NCI-H146 treated with DMSO at 0.1 percent for 48 hours (cell line): ENCODE data around the gene RAMP3.

Source experiments
- DNase-seq: peaks from one replicate; lab custom pipeline; 2025; ENCODE audit not compliant: unreplicated experiment; lab: John Stamatoyannopoulos, UW

The RAMP3 gene

GRCh38 chr7:45178241-45179225 lies 20.9 kb downstream of the RAMP3 start:
- DNase-seq, result no peak

- no peak for DNase-seq
Observed at GRCh38 chr7:45179666-45180065, 22.1 kb downstream of the RAMP3 start.

GRCh38 chr7:45180084-45180986 lies 22.7 kb downstream of the RAMP3 start:
- DNase-seq, result no peak

- DNase-seq, result no peak
Observed at GRCh38 chr7:45181286-45181960, 23.8 kb downstream of the RAMP3 start.

- no peak for DNase-seq
Observed at GRCh38 chr7:45181991-45182855, 24.6 kb downstream of the RAMP3 start.

GRCh38 chr7:45182856-45183710 lies 25.5 kb downstream of the RAMP3 start:
- no peak for DNase-seq

GRCh38 chr7:45183711-45184210 lies 26.2 kb downstream of the RAMP3 start:
- no peak for DNase-seq

GRCh38 chr7:45184326-45185027 lies 26.9 kb downstream of the RAMP3 start:
- no peak for DNase-seq

GRCh38 chr7:45185028-45185863 lies 27.7 kb downstream of the RAMP3 start:
- no peak for DNase-seq

- DNase-seq, result no peak
Observed at GRCh38 chr7:45185864-45186250, 28.3 kb downstream of the RAMP3 start.

- DNase-seq, result no peak
Observed at GRCh38 chr7:45186261-45186813, 28.7 kb downstream of the RAMP3 start.

- no peak for DNase-seq
Observed at GRCh38 chr7:45187089-45187945, 29.7 kb downstream of the RAMP3 start.

- no peak for DNase-seq
Observed at GRCh38 chr7:45187946-45188411, 30.4 kb downstream of the RAMP3 start.

- no peak for DNase-seq
Observed at GRCh38 chr7:45188736-45189135, 31.1 kb downstream of the RAMP3 start.

- DNase-seq, result no peak
Observed at GRCh38 chr7:45189151-45189970, 31.8 kb downstream of the RAMP3 start.
